K562 (cell line): ENCODE measurements around the gene SFXN3. TPM values are rescaled to one million over a fixed set of nuclear protein-coding genes. Genes with fewer than 3 reads are reported as not detected.

Experiments
- ATAC-seq: fragments of 200-7000 bp; cut with Tn5 transposase; 3 replicates; pipeline ENCODE4 v1.9.1; 2020; ENCODE audit warnings: moderate library complexity
- BruUV-seq: library from RNA; stranded (reverse); fragments of 400-500 nt; replicated peaks from 2 replicates; lab custom pipeline; 2021; lab: Mats Ljungman, UMichigan
- CTCF ChIA-PET: fragments of 300-600 bp; formaldehyde crosslinking; extraction: SDS; loops from one replicate; lab custom pipeline; 2021; ENCODE audit warnings: low intra/inter-chr PET ratio; lab: Yijun Ruan, JAX
- POLR2A ChIA-PET: fragments of 300-600, 350-650 bp; sonication (Branson Sonifier 250); formaldehyde crosslinking; extraction: SDS; loops from one replicate; lab custom pipeline; 2021; ENCODE audit warnings: antibody characterized with exemption, inconsistent platforms; lab: Yijun Ruan, JAX
- DNase-seq, 4 experiments: peaks; one replicate each; pipeline versions ENCODE4 v3.0.0 to v3.0.0-alpha.2; 2011 to 2018; ENCODE audit warnings: low spot score in 3 of 4, mixed read lengths in 3 of 4; ENCODE audit errors: extremely low read depth in 1 of 4
- FAIRE-seq: peaks from 2 replicates; lab custom pipeline; 2011; peaks lifted over from hg19 to GRCh38; lab: Jason Lieb, UNC
- H2AFZ ChIP-seq: 2 replicates; pipeline ENCODE4 v1.6.0; 2011; ENCODE audit warnings: low read depth, low read length, control low read depth, inconsistent platforms
- H3K27ac ChIP-seq: fragments of 200-600 bp; 3 replicates; pipeline ENCODE4 v1.8.0; 2011; ENCODE audit warnings: low read depth, mild to moderate bottlenecking, control low read depth, inconsistent platforms, low read length, moderate library complexity, mixed read lengths; ENCODE audit errors: extremely low read depth
- H3K27me3 ChIP-seq, 2 experiments: fragments of 300-600 bp in 1 of 2; 2 replicates in 1 of 2; 3 replicates in 1 of 2; pipeline versions ENCODE4 v1.6.0 to v1.8.0; 2011; ENCODE audit warnings: inconsistent platforms in 2 of 2, low read length in 2 of 2, mild to moderate bottlenecking in 1 of 2, mixed read lengths in 1 of 2, moderate library complexity in 1 of 2; ENCODE audit not compliant: control insufficient read depth in 2 of 2, insufficient read depth in 2 of 2
- H3K36me3 ChIP-seq: fragments of 300-600 bp; 3 replicates; pipeline ENCODE4 v1.8.0; 2011; ENCODE audit warnings: mild to moderate bottlenecking, low read length, inconsistent platforms; ENCODE audit not compliant: control insufficient read depth, insufficient read depth
- H3K4me1 ChIP-seq, 2 experiments: fragments of 200-600 bp in 1 of 2; replicated peaks in 1 of 2; 2 replicates in 1 of 2; 3 replicates in 1 of 2; pipeline versions ENCODE4 v1.5.1 to v1.8.0; 2011; ENCODE audit warnings: inconsistent platforms in 2 of 2, low read length in 2 of 2, mild to moderate bottlenecking in 1 of 2, mixed read lengths in 1 of 2, moderate library complexity in 1 of 2; ENCODE audit not compliant: control insufficient read depth in 2 of 2, insufficient read depth in 2 of 2
- H3K4me2 ChIP-seq: 2 replicates; pipeline ENCODE4 v1.6.1; 2011; ENCODE audit warnings: low read length, control low read depth, inconsistent platforms, mixed read lengths; ENCODE audit not compliant: insufficient read depth
- H3K4me3 ChIP-seq: fragments of 200-600 bp; sonication (generic), shearing (Covaris generic); 2 replicates; pipeline ENCODE4 v1.5.1; 2016; ENCODE audit warnings: control low read depth, inconsistent platforms
- H3K79me2 ChIP-seq: fragments of 200-600 bp; 3 replicates; pipeline ENCODE4 v1.8.0; 2011; ENCODE audit warnings: low read length, inconsistent platforms; ENCODE audit not compliant: control insufficient read depth, insufficient read depth
- H3K9ac ChIP-seq, 2 experiments: 2 replicates each; pipeline versions ENCODE4 v1.6.0 to v1.6.1; 2011; ENCODE audit warnings: low read depth in 2 of 2, low read length in 2 of 2, control low read depth in 1 of 2, inconsistent platforms in 1 of 2, mild to moderate bottlenecking in 1 of 2, mixed read lengths in 1 of 2; ENCODE audit not compliant: insufficient read depth in 1 of 2
- H3K9me1 ChIP-seq: one replicate; pipeline ENCODE4 v1.6.0; 2011; ENCODE audit warnings: inconsistent platforms, mild to moderate bottlenecking, low read length, moderate library complexity; ENCODE audit not compliant: control insufficient read depth, insufficient read depth
- H3K9me3 ChIP-seq: replicated peaks from 2 replicates; pipeline ENCODE4 v1.5.1; 2011; ENCODE audit warnings: low read depth, low read length, inconsistent platforms; ENCODE audit not compliant: control insufficient read depth, insufficient read depth
- H4K20me1 ChIP-seq: replicated peaks from 2 replicates; pipeline ENCODE4 v1.6.1; 2011; ENCODE audit warnings: low read length, inconsistent platforms, mixed read lengths; ENCODE audit not compliant: control insufficient read depth, insufficient read depth
- CREB5 ChIP-seq: fragments of 250-450 bp; sonication (Bioruptor Pico); IDR thresholded peaks from 2 replicates; pipeline ENCODE4 v1.5.0; 2020; ENCODE audit warnings: mild to moderate bottlenecking
- FOXA1 ChIP-seq: fragments of 450-650 bp; IDR thresholded peaks from 2 replicates; pipeline ENCODE4 v1.6.1; 2016; ENCODE audit warnings: mild to moderate bottlenecking, borderline replicate concordance
- TAF15 ChIP-seq: fragments of 200-400 bp; formaldehyde crosslinking; IDR thresholded peaks from 2 replicates; pipeline ENCODE4 v1.6.1; 2017; ENCODE audit warnings: mild to moderate bottlenecking, low read depth, low read length, moderate library complexity
- ZNF589 ChIP-seq: fragments of 200-800 bp; sonication (Bioruptor generic); IDR thresholded peaks from 2 replicates; pipeline ENCODE4 v1.6.1; 2016; ENCODE audit warnings: low read depth, missing genetic modification characterization, missing compliant biosample characterization
- WGBS: fragments of 100-300 bp; shearing (Covaris generic); methylation state at CpG from one replicate; pipeline ENCODE4 v1.1.6; 2016; ENCODE audit warnings: low coverage, mixed read lengths; ENCODE audit not compliant: insufficient coverage; ENCODE audit errors: missing lambda C conversion rate; 5-methylcytosine and 5-hydroxymethylcytosine counted together
- in situ Hi-C: fragments of 300-500 bp; cut with MboI; formaldehyde crosslinking; loops from 4 replicates; pipeline ENCODE4 v1.15.0; 2018; ENCODE audit warnings: inconsistent platforms, mixed read lengths
- intact Hi-C: fragments of 100-400 bp; cut with micrococcal nuclease; formaldehyde crosslinking; loops from 2 replicates; pipeline ENCODE4 v1.14.2; 2022
- polyA plus RNA-seq, 8 experiments: library from polyadenylated mRNA; depleted of rRNA in 4 of 8; stranded (reverse) in 5 of 8; unstranded in 3 of 8; fragments of >200 nt; fragmentation: Nextera tagmentation in 2 of 8; fragmentation: Illumina TruSeq in 1 of 8; extraction: Ambion mirVana in 2 of 8; extraction: Trizol in 1 of 8; gene quantifications; 2 replicates each; pipeline versions ENCODE4 v1.2.1 to v1.2.3, GENCODE V29; 2011 to 2014; ENCODE audit warnings: inconsistent platforms in 1 of 8, missing spikeins in 1 of 8
- total RNA-seq, 7 experiments: library from RNA; depleted of rRNA in 6 of 7; stranded (reverse); fragments of >200 nt in 6 of 7; fragmentation: Illumina TruSeq in 2 of 7; extraction: Trizol in 2 of 7; gene quantifications; 2 replicates each; pipeline versions ENCODE4 v1.2.1 to v1.2.3, GENCODE V29; 2011 to 2021; ENCODE audit warnings: low replicate concordance in 1 of 7

Gene SFXN3
- total and polyA plus RNA-seq, 9 of the 15 experiments (the other 6 are each of a cell fraction or from before 2014, with no cell fraction given) = 0.24 to 4.6 (median 0.86) TPM

- BruUV-seq = no TSS peak
Measured at GRCh38 chr10:101054876-101055275, 23.8 kb downstream of the SFXN3 start.

More at GRCh38 chr10:101054876-101055275, 23.8 kb downstream of the SFXN3 start:
- ATAC-seq = no peak
- ChIA-PET CTCF (no interaction called here), POLR2A (interaction anchor here (0.6 to 0.8 kb wide), 2 partner anchors 56 to 1552 kb away, joined by 3 to 5 read pairs; no protein-coding TSS in a partner anchor)
- Histone ChIP-seq H3K27ac (no peak overlapping the region), H3K4me2 (no peak overlapping the region), H3K4me1 (peaks cover 8 to 13% of the 10 kb centered on the region in 2 experiments; a peak in 4 of 5 replicates), H3K4me3 (no peak overlapping the region), H3K36me3 (peaks cover 24% of the 10 kb centered on the region; the same call in 2 of the 3 replicates), H3K79me2 (peaks cover 39% of the 10 kb centered on the region), H4K20me1 (no peaks in the 10 kb centered on the region), H2AFZ (no peak overlapping the region), H3K9me3 (no peaks in the 10 kb centered on the region), H3K27me3 (no peaks in the 10 kb centered on the region), H3K9ac (no peak overlapping the region; a peak in 1 of 4 replicates), H3K9me1 (no peaks in the 10 kb centered on the region)
- intact Hi-C loops = no loop called here
- FAIRE-seq = no peak
- no peak for TF ChIP-seq ZNF589 (CRISPR knock-in tag)
- TF ChIP-seq FOXA1 = no peak
- no peak for TF ChIP-seq CREB5 (CRISPR knock-in tag)
- no peak for TF ChIP-seq TAF15
- 85% methylated on average over 4 of the region's 5 CpGs for WGBS
- DNase-seq = no peak
- in situ Hi-C loops = no loop called here
